Measurements from ENCODE around the gene HIF3A.
"Not testable (repeated sequence)": the region's sequence is repeated elsewhere in the genome, so short reads cannot be mapped to it uniquely, and the experiment has no call there.

HIF3A gene

DNA sequence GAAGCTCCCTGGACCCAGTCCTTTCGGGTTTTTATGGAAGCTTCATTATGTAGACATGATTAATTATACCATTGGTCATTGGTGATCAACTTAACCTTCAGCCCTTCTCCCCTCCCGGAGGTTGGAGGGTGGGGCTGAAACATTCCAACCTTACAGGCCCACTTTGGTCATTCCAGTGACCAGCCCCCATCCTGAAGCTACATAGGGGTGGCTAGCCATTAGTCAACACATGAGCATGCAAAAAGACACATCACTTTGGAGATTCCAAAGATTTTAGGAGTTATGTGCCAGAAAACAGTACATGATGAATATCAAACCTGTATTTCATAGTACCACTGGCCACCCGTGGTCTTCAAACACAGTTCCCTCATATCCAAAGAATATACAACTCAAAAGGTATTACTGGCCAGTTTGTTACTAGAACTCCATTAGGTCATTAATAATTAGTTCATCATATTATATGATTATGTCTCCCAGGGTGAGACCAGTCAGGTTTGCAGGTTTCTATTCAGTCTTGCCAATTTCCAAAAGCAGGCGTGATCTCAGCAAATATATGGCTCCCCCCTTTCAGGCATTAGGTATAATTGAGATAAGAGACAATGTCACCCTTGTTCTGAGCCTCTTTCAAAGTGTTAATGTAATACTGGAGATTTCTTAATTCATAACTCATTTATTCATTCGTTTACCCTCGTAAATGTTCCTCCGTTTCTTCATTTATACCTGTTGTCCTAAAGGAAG is 61.2 kb downstream of the HIF3A start:
- DNase-seq (ENCODE audit: low read depth, low spot score), result no peak

DNA sequence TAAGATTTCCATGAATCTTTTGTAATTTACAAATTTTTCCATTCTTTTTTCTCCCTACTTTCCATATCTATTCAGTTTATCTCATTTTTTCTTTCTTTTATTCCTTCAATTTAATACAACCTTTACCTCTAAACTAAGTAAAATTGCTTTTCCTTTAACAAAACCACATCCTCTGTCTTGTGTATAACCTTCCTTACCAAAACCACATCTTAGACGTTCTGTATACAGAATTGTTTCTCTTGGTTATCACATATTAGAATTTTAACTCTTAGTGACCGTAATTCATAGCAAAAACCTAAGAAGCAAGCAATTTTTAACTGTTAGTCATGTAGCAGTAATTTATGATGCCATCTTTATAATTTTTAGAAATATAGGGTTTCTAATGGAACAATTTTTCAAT is 65.1 kb downstream of the HIF3A start:
- DNase-seq (ENCODE audit: low read depth, low spot score), result no peak

DNA sequence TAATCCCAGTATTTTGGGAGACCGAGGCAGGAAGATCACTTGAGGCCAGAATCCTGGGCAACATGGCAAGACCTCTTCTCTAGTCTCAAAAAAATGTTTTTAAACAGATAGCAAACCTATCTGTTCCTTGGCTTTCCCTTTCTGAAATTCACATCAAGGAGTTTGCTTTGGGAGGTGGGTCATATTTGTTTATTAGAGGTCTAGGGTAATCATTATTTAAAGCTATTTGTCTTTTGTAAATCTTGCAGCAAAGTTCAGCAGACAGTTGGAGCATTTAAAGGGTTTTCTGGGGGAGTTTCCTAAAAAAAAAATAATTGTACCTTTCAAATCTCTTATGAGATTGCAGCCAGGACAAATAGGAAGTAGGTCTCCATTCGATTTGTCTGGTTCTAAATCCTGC is 67.5 kb downstream of the HIF3A start:
- DNase-seq (ENCODE audit: low read depth, low spot score), result no peak

DNA sequence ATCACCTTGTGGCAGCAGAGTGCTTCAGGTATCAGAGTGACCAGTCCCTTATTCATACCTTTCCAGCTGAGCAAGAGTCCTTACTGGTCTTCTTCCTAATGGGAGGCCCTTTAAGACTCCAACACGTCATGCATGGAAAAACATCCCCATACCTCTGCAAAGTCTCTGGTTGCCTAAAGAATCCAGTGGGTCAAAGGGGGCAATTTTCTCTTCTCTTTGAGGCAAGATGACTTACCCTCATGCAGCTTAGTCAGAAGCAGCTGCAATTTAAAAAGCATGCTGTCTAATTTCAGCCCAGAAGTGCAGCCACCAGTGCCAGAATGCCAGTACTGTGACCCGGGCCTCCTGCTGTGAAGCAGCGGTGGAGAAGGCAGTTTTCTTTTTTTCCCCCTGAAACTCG is 68.7 kb downstream of the HIF3A start:
- no peak for DNase-seq (ENCODE audit: low read depth, low spot score)

DNA sequence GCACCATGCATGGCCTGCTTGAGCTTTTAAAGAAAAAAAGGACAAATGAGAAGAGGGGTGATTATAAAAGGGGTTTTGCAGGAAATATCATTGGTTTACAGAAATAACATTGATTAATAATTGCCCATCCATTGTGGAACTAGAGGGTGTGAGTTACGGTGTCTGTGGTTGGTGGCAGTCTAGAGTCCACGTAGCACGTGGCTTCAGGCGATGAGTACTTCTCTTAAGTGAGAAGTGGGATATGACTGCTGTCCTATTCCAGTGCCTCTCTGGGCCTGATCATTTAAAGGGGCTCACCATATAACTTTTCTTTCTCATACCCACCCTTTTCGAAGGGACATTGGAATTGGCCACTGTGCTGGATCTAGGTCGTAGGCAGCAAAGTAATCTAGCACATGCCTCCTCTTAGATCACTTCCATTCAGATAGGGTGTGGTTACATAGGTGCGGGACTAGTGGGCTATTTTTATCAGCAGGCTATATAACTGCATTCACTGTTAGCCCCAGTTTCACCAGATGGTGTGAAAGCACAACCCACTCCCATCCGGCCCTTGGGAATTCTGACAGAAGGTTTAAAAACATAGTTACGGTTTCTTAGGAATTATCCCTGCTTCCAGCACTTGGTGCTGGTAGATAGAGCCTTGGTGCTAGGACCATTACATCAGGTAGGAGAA is 69.9 kb downstream of the HIF3A start:
- no peak for DNase-seq (ENCODE audit: low read depth, low spot score)

DNA sequence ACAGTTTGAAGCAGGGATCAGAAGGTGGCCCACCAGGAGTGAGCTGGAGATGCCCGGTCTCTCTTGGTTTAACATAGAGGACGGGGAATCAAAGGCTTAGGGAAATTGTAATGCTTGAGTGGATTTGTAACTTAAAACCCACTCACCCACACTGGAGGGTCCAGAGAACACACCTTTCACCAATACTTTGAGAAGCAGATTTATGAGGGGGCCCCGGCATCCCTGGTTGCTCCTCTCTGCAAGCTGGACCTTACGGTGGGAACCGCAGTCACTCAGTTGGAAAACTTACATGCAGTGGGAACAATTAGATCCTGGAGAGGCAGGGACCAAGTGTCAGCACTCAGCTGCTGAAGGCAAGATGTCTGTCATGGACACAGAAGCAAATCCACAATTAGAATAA is 70.6 kb downstream of the HIF3A start:
- DNase-seq (ENCODE audit: low read depth, low spot score), result no peak

DNA sequence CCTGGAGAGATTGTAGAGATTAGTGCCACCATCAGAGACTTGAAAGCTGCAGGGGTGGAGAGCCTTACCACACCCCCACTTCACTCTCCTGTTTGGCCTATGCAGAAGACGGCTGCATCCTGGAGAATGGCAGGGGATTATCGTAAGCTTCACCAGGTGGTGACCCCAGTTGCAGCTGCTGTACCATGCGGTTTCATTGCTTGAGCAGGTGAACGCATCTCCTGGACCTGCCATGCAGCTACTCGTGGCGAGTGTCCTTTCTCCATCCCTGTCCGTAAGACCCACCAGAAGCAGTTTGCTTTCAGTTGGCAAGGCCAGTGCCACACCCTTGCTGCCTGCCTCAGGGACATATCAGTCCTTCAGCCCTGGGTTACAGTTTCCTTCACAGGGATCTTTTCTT is 71.3 kb downstream of the HIF3A start:
- no peak for DNase-seq (ENCODE audit: low read depth, low spot score)

DNA sequence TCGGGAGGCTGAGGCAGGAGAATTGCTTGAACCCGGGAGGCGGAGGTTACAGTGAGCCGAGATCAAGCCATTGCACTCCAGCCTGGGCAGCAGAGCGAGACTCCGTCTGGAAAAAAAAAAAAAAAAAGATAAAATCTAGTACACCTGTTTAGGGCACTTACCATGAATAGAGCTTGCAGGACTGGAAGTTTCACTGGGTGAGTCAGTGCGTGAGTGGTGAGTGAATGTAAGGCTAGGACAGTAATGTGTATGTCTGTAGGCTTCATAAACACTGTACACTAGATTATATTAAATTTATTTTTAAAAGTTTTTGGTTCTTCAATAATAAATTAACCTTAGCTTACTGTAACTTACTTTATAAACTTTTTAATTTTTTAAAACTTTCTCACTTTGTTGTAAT is 73.0 kb downstream of the HIF3A start:
- DNase-seq (ENCODE audit: low read depth, low spot score), result no peak

DNA sequence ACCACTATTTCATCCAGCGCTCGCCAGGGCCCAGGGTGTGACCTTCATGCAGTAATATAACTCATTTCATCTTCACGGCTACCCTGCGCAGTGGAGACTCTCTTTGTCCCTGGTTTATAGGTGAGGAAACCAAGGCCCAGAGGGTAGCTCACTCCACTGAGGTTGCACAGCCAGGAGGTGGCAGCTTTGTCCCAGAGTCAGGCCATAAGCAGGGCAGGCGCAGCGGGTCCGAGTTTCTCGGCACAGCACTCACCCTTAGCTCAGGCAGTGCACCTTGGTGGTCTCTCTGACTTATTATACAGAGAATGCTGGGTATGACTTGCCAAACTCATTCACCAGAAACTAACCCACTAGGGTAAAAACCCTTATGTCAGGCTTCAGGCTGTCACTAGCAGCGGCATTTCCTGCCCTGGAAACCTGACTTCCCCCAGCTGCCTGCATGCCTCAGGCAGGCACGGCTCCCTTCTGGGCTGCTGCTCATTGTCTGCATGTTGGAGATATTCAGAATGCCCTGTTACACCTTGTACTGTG is 74.6 kb downstream of the HIF3A start:
- DNase-seq (ENCODE audit: low read depth, low spot score), result no peak

DNA sequence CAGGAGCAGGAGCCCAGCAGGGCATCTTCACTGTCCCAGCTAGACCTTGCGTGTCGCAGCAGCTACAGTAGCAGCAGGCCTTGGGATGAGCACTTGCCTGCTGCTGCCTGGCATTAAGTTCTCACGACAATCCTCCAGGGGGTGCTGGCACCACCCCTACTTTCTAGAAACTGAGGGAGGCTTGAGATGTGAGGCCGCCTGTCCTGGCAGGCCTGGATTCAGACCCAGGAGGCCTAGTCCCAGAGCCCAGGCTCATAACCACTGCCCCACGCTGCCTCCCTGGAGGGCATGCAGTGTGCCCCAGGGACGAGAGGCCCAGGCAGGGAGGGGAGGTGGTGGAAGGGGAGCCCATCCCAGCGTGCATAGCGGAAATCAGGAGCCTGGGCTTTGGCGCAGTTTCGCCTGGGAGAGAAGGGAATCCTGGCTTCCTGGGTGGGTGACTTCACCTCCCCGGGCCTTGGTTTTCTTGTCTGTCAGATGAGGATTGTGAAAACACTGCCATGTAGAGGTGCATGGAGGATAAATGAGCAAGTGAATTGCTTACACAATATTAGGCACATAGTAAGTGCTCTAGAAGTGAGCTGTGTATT is 76.2 kb downstream of the HIF3A start:
- no peak for DNase-seq (ENCODE audit: low read depth, low spot score)

DNA sequence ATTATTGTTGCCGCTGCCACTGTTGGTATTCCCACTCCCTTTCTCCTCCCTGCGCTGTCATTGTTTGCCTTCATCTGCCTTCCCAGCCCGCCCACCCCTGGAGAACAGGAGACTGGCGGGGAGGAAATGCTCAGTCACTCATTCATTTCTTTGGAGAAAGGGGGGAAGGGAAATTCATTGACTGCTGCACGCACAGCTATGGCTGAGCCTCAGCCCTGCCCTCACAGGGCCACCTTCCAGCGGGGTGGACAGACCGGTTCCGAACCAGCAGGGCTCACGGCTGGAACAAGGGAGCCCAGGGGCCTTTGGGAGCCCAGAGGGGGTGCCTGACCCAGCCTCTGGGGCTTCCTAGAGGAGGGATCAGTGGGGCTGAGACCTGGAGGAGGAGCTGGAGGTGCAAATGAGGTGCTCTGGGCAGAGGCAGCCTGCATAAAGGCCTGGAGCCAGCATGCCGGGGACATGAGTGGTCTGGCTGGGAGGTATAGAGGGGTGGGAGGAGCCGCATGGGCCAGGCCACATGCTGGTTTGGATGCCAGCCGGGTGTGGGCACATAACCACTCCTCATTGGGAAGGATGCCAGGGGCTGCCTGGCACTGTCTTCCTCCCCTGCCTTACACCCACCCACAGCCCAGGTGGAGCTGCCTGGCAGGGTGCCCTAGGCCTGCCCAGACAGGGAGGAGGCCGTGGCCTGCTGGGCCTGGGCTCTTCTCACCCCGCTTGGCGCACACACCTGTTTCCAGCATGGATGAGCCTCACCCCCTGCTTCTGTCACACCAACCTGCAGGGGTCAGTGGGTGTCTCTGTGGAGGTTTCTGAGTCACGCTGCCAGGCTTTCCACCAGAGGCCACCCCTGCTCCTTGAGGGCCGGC is 76.9 kb downstream of the HIF3A start:
- no peak for DNase-seq (ENCODE audit: low read depth, low spot score)

DNA sequence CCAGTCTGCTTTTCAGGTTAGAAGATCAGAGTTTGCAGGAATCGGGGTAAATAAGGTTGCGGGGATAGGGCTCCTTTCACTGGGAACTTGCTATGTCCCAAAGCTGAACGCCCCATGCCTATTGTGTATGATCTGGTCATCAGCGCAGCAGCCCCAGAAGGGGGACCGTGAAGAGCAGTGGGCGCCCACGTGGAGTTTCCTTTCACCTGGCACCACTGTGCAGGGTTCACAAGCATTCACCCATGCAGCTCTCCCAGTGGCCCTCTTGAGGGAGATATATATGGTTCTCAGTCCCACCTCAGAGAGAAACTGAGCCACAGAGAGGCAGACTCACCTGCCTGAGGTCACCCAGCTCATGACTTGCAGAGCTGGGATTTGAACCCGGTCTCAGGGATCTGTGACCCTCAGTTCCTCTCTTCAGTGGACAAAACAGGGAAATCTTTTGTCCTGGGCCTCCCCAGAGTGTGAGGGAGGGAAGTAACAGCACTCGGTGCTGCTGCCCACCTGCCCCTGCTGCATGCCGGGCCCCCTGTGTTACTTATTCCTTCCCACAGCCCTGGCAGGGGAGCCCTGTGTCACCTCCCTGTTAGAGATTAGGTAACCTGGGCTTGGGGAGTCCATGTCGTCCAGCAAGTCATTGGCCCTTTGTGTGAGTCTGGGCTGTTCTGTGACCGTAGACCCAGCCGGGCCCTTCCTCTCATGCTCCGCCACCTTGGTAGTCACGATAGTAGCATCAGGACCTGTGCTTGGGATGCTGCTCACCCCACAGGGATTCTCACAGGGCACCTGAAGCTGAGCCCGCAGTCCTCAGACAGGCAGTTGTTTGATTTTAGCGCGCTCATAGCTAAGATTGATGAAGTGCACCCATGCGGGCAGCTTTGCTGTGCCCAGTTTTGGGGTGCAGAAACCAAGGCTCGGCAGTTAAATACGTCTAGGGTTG is 78.0 kb downstream of the HIF3A start:
- no peak for DNase-seq (ENCODE audit: low read depth, low spot score)

DNA sequence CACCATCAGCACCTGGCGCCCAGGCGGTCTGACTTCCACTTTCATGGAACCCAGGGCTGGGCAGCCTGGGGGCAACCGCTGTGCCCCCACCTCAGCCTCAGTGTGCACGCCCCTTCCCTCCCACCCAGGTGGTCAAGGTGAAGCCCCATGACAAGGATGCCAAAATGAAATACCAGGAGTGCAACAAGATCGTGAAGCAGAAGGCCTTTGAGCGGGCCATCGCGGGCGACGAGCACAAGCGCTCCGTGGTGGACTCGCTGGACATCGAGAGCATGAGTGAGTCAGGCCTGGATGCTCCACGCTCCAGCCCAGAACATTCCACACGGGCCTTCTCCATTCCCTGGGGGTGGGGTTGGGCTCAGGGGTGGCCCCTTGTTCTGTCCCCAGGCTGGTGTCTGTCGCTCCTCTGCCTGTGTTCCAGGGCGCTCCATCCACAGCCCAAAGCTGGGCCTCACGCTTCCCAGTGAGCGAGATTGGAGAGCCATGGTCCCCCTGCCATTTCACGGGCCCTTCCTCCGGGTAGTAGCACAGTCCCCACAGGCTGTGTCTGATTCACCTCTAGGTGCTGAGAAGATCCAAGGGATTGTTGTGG is 78.7 kb downstream of the HIF3A start:
- DNase-seq (ENCODE audit: low read depth, low spot score), result not testable (repeated sequence)

DNA sequence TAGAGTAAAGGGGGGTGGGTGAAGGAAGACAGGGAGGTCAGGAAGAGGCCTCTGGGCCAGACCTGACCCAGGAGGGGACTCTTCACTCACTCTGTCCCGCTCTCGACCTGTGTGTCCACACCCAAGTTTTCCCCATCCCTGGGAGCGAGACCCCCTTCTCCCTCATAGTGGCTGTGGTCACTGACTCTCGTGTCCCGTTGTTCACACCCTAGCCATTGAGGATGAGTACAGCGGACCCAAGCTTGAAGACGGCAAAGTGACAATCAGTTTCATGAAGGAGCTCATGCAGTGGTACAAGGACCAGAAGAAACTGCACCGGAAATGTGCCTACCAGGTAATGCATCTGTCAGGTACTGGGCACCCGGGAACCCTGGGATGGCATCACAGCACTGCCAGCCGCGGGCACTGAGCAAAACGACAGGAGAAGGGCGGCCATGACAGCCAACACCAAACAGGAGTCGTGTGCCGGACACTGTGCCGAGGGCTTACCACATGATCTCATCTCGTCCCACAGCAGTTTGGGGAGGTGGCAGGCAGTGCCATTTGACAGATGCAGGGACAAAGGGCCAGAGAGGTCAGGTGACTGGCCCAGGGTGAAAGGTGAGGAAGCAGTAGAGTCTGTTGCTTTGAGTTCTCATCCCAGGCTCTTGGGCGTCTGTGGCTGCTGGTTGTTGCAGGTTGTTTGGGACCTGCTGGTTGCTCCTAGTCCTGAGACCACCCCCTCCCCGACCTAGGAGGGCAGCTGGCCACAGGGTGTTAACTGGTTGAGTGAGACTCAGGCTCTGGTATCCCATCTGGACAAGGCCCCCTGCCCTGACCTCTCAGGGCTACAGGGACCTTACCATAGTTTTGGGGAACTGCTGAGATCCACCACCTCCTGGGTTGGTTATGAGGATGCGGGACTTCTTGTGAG is 79.7 kb downstream of the HIF3A start:
- no peak for DNase-seq (ENCODE audit: low read depth, low spot score)

DNA sequence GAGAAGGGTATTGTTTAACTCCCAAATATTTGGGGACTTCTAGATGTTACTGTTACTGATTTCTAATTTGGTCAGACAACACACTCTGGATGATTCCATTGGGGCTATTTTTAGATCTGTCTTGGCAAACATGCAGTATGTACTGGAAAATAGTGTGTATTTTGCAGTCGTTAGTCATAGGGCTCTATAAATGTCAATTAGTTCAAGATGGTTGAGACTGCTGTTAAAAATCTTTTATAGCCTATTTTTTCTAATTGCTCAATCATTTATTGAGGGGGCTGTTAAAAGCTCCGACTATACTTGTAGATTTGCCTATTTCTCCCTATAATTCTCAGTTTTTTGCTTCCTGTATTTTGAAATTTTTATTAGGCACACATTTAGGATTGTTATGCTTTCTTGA is 81.4 kb downstream of the HIF3A start:
- no peak for DNase-seq (ENCODE audit: low read depth, low spot score)

DNA sequence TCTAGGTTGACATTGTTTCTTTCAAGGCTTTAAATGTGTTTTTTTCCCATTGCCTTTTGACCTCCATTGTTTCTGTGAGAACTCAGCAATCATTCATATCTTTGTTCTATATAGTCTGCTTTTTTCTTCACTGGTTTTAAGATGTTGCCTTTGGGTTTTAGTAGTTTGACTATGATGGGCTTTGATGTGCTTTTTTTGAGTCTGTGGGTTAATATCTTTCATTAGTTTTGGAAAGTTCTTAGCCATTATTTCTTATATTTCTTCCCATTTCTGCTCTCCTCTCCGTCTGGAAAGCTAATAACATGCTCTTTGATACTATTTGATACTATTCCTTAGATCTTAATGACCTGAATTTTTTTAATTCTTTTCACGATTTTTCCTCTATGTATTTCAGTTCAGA is 83.8 kb downstream of the HIF3A start:
- DNase-seq (ENCODE audit: low read depth, low spot score), result no peak

DNA sequence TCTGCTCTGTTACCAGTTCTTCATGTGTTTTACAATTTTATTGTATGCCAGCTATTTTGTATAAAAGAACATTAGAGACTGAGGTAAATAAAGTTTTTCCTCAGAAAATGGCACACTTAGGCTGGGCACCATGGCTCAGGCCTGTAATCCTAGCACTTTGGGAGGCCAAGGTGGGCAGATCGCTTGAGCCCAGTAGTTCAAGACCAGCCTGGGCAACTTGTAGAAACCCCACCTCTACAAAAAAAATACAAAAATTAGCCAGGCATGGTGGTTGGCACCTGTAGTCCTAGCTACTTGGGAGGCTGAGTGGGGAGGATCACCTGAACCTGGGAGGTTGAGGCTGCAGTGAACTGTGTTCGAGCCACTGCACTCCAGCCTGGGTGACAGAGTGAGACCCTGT is 84.5 kb downstream of the HIF3A start:
- DNase-seq (ENCODE audit: low read depth, low spot score), result no peak

DNA sequence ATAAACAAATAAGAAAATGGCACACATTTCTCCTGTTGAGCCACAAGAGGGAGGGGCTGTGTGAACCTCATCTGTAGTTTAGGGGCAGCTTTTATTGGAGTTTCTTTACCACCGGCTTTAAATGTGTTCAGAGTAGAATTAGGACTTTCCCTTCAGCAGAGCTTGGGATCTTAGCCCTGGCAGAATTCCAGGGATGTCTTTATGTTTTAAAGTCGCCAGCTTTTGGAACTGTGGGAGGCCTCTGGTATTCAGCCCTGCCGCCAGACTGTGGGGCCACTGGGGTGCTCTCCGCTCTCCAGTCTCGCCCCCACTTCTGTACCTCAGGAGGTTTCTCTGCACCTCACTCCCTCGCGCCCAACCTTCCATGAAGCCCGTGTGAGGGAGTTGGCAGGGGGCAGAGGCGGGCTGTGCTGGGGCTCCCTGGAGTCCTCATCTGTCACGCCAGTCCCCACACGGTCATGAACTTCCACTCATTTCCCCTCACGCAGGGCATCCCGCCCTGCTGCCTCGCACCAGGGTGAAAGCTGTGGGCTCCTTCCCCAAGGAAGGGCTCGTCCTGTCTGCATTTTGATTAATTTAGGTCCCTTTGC is 85.0 kb downstream of the HIF3A start:
- DNase-seq (ENCODE audit: low read depth, low spot score), result no peak
